GM12878 (cell line): ENCODE measurements around the gene MAML3. TPM values are rescaled to one million over a fixed set of nuclear protein-coding genes. Genes with fewer than 3 reads are reported as not detected.

Experiments
- ATAC-seq: fragments of 200-7000 bp; cut with Tn5 transposase; 3 replicates; pipeline ENCODE4 v1.9.1; 2020; ENCODE audit warnings: mild to moderate bottlenecking, moderate library complexity
- BruUV-seq: library from RNA; stranded (reverse); fragments of 400-500 nt; replicated peaks from 2 replicates; lab custom pipeline; 2021; lab: Mats Ljungman, UMichigan
- CTCF ChIA-PET: fragments of 300-600 bp; sonication (Branson Sonifier 250); formaldehyde crosslinking; extraction: SDS; loops from one replicate; lab custom pipeline; 2021; ENCODE audit warnings: inconsistent platforms; lab: Yijun Ruan, JAX
- POLR2A ChIA-PET: fragments of 350-600 bp; formaldehyde crosslinking; extraction: SDS; loops from one replicate; lab custom pipeline; 2021; ENCODE audit warnings: inconsistent platforms; lab: Charles Lee
- RAD21 ChIA-PET: fragments of 300-600 bp; sonication (Branson Sonifier 250); formaldehyde crosslinking; loops from one replicate; lab custom pipeline; 2023; ENCODE audit warnings: antibody characterized with exemption; ENCODE audit not compliant: unreplicated experiment; lab: Charles Lee
- SMC1A ChIA-PET: fragments of 300-600 bp; sonication (Branson Sonifier 250); formaldehyde crosslinking; loops from one replicate; lab custom pipeline; 2023; ENCODE audit not compliant: unreplicated experiment, uncharacterized antibody; lab: Charles Lee
- DNase-seq: peaks from one replicate; pipeline ENCODE4 v3.0.0-alpha.2; 2011; ENCODE audit warnings: low read depth, low spot score
- FAIRE-seq: peaks from 3 replicates; lab custom pipeline; 2011; peaks lifted over from hg19 to GRCh38; lab: Jason Lieb, UNC
- H2AFZ ChIP-seq: 2 replicates; pipeline ENCODE4 v1.6.0; 2011; ENCODE audit warnings: low read depth, low read length, control low read depth; ENCODE audit not compliant: control insufficient read depth
- H3K27ac ChIP-seq: 2 replicates; pipeline ENCODE4 v1.5.1; 2011; ENCODE audit warnings: control low read depth; ENCODE audit not compliant: control insufficient read depth, insufficient read depth
- H3K27me3 ChIP-seq, 2 experiments: replicated peaks in 1 of 2; 2 replicates each; pipeline versions ENCODE4 v1.6.0 to v1.6.1; 2011; ENCODE audit warnings: low read length in 1 of 2; ENCODE audit not compliant: control insufficient read depth in 2 of 2, insufficient read depth in 2 of 2
- H3K36me3 ChIP-seq, 2 experiments: 2 replicates each; pipeline ENCODE4 v1.5.1; 2011; ENCODE audit warnings: low read length in 1 of 2; ENCODE audit not compliant: control insufficient read depth in 2 of 2, insufficient read depth in 2 of 2
- H3K4me1 ChIP-seq: 2 replicates; pipeline ENCODE4 v1.6.1; 2011; ENCODE audit warnings: mild to moderate bottlenecking, low read length, moderate library complexity, mixed read lengths; ENCODE audit not compliant: control insufficient read depth, insufficient read depth
- H3K4me2 ChIP-seq: 2 replicates; pipeline ENCODE4 v1.6.0; 2011; ENCODE audit warnings: control low read depth; ENCODE audit not compliant: control insufficient read depth, insufficient read depth
- H3K4me3 ChIP-seq: fragments of 200-600 bp; sonication (generic); 2 replicates; pipeline ENCODE4 v1.5.1; 2016
- H3K79me2 ChIP-seq: 2 replicates; pipeline ENCODE4 v1.6.0; 2011; ENCODE audit warnings: low read length; ENCODE audit not compliant: control insufficient read depth, insufficient read depth
- H3K9ac ChIP-seq: 2 replicates; pipeline ENCODE4 v1.8.0; 2011; ENCODE audit warnings: low read length, control low read depth, mixed read lengths; ENCODE audit not compliant: control insufficient read depth, insufficient read depth
- H3K9me3 ChIP-seq: replicated peaks from 3 replicates; pipeline ENCODE4 v1.5.1; 2011; ENCODE audit warnings: mild to moderate bottlenecking, low read length; ENCODE audit not compliant: control insufficient read depth, insufficient read depth
- H4K20me1 ChIP-seq: 2 replicates; pipeline ENCODE4 v1.6.0; 2011; ENCODE audit not compliant: control insufficient read depth, insufficient read depth
- FOS ChIP-seq: IDR thresholded peaks from 3 replicates; pipeline ENCODE4 v1.6.1; 2011; ENCODE audit warnings: borderline replicate concordance; ENCODE audit not compliant: insufficient read length; ENCODE audit errors: extremely low read depth
- NFIC ChIP-seq: IDR thresholded peaks from 2 replicates; pipeline ENCODE4 v1.6.1; 2012; ENCODE audit warnings: low read depth, mild to moderate bottlenecking, inconsistent platforms, low read length, moderate library complexity
- RELA ChIP-seq: fragments of 450-650 bp; IDR thresholded peaks from 2 replicates; pipeline ENCODE4 v1.8.0; 2014; ENCODE audit warnings: borderline replicate concordance; ENCODE audit not compliant: partially characterized antibody
- SIN3A ChIP-seq: IDR thresholded peaks from 2 replicates; pipeline ENCODE4 v1.6.1; 2012; ENCODE audit warnings: low read depth, low read length, improper control_type of control experiment
- WGBS: methylation state at CpG from one replicate; pipeline ENCODE4 v1.1.6; 2016; ENCODE audit warnings: low lambda C conversion rate; ENCODE audit not compliant: insufficient replicate concordance, insufficient coverage; ENCODE audit errors: missing lambda C conversion rate; 5-methylcytosine and 5-hydroxymethylcytosine counted together
- in situ Hi-C: fragments of 300-500 bp; cut with MboI; formaldehyde crosslinking; loops from 9 replicates; pipeline ENCODE4 v1.14.3; 2018; ENCODE audit warnings: mixed read lengths
- intact Hi-C: fragments of 100-400 bp; cut with micrococcal nuclease; formaldehyde crosslinking; loops from one replicate; pipeline ENCODE4 v1.14.2; 2022; ENCODE audit not compliant: unreplicated experiment
- polyA plus RNA-seq, 11 experiments: library from polyadenylated mRNA; depleted of rRNA in 4 of 11; unstranded in 6 of 11; stranded (reverse) in 5 of 11; fragments of >200 nt; fragmentation: Nextera tagmentation in 4 of 11; fragmentation: Illumina TruSeq in 1 of 11; extraction: Ambion mirVana in 4 of 11; extraction: Trizol in 1 of 11; gene quantifications; 1 replicate in 1 of 11; 2 replicates in 10 of 11; pipeline versions ENCODE4 v1.2.1 to v1.2.3, GENCODE V29; 2011 to 2016; ENCODE audit warnings: inconsistent platforms in 2 of 11, missing spikeins in 2 of 11, low read depth in 1 of 11
- total RNA-seq, 4 experiments: library from RNA; depleted of rRNA in 3 of 4; stranded (reverse); fragments of >200 nt in 3 of 4; fragmentation: Illumina TruSeq in 1 of 4; extraction: Trizol in 1 of 4; gene quantifications; 2 replicates each; pipeline versions ENCODE4 v1.2.1 to v1.2.3, GENCODE V29; 2013 to 2021
- TF ChIP-seq, protein P1 (sequence below): IDR thresholded peaks from 2 replicates; pipeline ENCODE4 v1.6.1; 2011; ENCODE audit warnings: borderline replicate concordance, low read depth, mild to moderate bottlenecking, moderate library complexity, low read length; ENCODE audit not compliant: insufficient read depth, poor library complexity, severe bottlenecking

MAML3 gene
- total and polyA plus RNA-seq, 10 of the 15 experiments (the other 5 are each of a cell fraction or from before 2014, with no cell fraction given), result under 0.01 to 0.53 (median 0.06) TPM; not detected in 2

DNA sequence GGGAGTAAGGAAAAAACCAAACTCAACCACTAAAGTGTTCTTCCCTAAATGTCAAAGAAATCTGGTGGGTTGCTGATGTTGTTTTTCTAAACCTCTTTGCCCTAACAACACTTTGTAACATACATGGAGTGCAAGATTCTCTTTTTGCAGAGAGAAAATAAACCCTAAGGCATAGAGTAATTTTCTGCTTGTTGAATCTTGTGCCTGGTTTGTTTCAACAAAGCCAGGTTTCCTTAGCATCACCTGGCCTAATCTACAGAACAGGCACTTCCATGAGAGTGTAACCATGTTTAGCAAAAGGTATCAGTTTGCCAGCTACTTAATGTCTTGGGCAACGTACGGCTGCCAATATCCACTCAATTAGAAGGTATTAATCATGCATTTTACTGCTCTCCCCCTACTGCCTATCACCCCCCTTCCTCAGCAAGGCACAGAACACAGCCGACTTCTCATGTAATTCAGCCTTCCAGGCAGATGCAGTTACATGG lies 219.2 kb downstream of the MAML3 start:
- Histone ChIP-seq H3K9me3 (no peaks in the 10 kb centered on the region), H2AFZ (no peak overlapping the region), H3K4me1 (no peaks in the 10 kb centered on the region), H3K9ac (no peak overlapping the region), H3K36me3 (no peaks in the 10 kb centered on the region), H3K4me2 (no peak overlapping the region), H3K27ac (no peak overlapping the region), H3K4me3 (no peak overlapping the region), H3K79me2 (no peaks in the 10 kb centered on the region), H4K20me1 (no peaks in the 10 kb centered on the region), H3K27me3 (no peaks in the 10 kb centered on the region)
- POLR2A ChIA-PET, result no interaction called here
- 32% methylated on average over 3 of the region's 3 CpGs for WGBS
- no peak for ATAC-seq
- no peak for DNase-seq
- SMC1A ChIA-PET, result no interaction called here
- RAD21 ChIA-PET, result no interaction called here
- CTCF ChIA-PET, result no interaction called here
- in situ Hi-C loops, result no loop called here
- BruUV-seq, result no TSS peak
- no peak for FAIRE-seq
- no peak for TF ChIP-seq RELA
- TF ChIP-seq FOS, result no peak
- intact Hi-C loops, result no loop called here

DNA sequence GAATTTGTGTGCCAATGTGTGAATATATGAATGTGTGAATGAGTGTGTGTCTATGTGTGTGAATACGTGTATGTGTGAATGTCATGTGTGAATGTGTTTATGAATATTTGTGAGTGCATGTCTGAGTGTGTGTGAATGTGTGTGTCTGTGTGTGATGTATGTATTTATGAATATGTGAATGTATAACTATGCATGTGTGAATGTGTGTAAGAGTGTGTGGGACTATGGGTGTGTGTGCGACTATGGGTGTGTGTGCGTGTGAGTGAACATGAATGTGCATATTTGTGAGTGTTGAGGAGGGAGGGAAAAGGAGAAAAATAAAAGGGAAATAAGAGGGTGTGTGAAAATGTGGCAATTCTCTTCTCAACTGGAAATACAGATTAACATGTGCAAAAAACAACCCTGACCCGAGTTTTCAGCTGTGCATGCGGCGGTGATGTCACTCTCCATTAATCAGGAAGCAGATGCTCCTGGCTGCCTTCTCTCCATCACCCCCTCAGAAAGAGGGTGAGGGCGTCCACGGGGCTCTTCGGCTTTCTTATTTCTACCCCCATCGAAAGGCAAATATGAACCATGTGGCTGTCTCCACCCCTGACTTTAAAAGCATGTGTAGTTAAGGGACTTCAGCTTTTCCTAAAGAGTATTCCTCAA lies 219.8 kb downstream of the MAML3 start:
- POLR2A ChIA-PET, result no interaction called here
- TF ChIP-seq, protein P1, sequence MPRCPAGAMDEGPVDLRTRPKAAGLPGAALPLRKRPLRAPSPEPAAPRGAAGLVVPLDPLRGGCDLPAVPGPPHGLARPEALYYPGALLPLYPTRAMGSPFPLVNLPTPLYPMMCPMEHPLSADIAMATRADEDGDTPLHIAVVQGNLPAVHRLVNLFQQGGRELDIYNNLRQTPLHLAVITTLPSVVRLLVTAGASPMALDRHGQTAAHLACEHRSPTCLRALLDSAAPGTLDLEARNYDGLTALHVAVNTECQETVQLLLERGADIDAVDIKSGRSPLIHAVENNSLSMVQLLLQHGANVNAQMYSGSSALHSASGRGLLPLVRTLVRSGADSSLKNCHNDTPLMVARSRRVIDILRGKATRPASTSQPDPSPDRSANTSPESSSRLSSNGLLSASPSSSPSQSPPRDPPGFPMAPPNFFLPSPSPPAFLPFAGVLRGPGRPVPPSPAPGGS, result peak; percentile 86
- TF ChIP-seq SIN3A (no peak), NFIC (peak; percentile 46; the same call in 1 of the 2 replicates)
- TF ChIP-seq, all 136 proteins: peak for 2
- WGBS, result 54% methylated on average over 10 of the region's 10 CpGs
- ChIA-PET CTCF (no interaction called here), RAD21 (no interaction called here), SMC1A (no interaction called here)
- FAIRE-seq (peak; percentile 23), DNase-seq (no peak), ATAC-seq (no peak)
- Histone ChIP-seq H3K79me2 (no peaks in the 10 kb centered on the region), H3K4me2 (no peak overlapping the region), H4K20me1 (no peaks in the 10 kb centered on the region), H3K27me3 (no peaks in the 10 kb centered on the region), H3K9me3 (no peaks in the 10 kb centered on the region), H3K4me3 (no peak overlapping the region), H2AFZ (no peak overlapping the region), H3K36me3 (no peaks in the 10 kb centered on the region), H3K9ac (no peak overlapping the region), H3K27ac (no peak overlapping the region), H3K4me1 (no peaks in the 10 kb centered on the region)
- in situ Hi-C loops, result no loop called here
- no TSS peak for BruUV-seq
- intact Hi-C loops, result no loop called here
